Left kidney (tissue), 2 donors: ENCODE results near the gene CITED4. TPM values are rescaled to one million over a fixed set of nuclear protein-coding genes. Genes with fewer than 3 reads are reported as not detected.
A peak's percentile ranks its signal among the peaks of the same experiment; 100 is the strongest.

Experiments used
- DNase-seq: peaks from one replicate; pipeline ENCODE4 v3.0.0-alpha.2; 2013
- polyA plus RNA-seq: library from polyadenylated mRNA; unstranded; fragments of 120-200 nt; gene quantifications from one replicate; pipeline ENCODE4 v1.2.1, GENCODE V29; 2013; ENCODE audit not compliant: insufficient read length

CITED4 gene
- polyA plus RNA-seq, 1 donor, result 2.4 TPM

DNA sequence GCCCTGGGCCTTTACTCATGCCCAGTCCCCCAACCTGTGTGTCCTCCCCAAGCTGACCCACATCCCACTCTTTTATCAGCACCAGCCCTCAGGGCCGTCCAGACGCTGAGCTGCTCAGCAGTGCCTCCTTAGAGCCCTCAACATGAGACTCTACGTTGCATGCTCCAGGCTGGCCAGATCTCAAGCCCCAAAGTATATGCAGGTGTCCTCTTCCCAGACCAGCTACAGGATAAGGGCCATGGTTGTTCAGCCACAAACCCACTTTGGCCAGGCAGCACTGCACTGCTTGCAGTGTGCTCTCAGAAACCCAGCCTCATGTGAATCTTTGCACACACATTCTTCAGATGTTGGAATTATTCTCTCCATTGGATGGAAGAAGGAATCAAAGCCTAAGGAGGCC lies 6.0 kb downstream of the CITED4 start:
- no peak for DNase-seq

GRCh38 chr1:40855513-40855912 lies 6.7 kb downstream of the CITED4 start:
- DNase-seq, result no peak

GRCh38 chr1:40853885-40854170 lies 8.3 kb downstream of the CITED4 start:
- no peak for DNase-seq

GRCh38 chr1:40853113-40853884 lies 8.9 kb downstream of the CITED4 start:
- DNase-seq, result no peak

DNA sequence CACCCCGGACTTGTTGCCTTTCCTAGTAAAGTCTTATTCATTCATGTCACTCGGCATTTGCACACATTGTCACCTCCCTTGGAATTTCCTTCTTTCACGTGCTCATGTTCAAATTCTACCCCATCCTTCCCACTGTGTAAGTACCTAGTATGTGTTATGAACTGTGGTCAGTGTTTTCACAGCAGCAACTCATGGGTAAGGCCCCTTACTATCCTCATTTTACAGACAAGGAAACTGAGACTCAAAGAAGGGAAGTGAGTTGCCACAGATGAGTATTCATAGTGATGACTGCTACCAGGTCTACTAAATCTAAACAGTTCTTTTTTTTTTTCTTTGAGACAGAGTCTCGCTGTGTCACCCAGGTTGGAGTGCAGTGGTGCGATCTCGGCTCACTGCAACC lies 10.5 kb downstream of the CITED4 start:
- DNase-seq, result no peak

DNA sequence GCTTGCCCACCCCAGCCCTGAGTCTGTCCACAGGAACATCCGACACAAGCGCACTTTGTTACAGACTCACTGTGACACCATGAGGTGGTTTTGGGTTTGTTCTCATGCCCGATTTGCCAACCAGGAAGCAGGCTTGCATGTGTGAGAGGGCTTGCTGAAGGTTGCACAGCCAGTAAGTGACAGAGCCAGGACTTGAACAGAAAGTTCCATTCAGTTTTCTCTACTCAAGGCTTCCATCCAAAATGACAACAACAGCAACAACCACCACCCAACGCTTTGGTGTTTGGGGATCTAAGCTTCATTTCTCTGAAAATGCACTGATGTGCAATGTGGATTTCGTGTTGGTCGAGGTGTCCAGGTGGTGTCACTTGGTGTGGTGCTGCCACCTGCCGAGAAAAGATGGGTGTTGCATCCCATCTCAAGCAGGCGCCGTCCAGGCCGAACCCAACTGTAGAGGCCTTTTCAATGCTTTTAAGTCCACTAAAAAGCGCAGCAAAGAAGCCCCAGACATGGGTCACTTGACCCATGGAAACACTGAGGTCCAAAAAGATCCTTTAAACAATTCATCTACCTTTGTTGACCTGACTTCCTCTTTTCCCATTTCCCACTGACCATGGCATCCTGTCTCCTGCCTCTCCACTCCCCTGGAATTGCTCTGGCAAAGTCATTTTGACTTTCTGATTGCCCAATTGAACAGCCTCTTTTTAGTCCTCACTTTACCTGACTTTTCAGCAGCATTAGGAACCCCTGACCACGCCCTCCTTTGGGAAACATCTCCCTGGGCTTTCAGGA lies 12.2 kb downstream of the CITED4 start:
- DNase-seq, result peak; percentile 67

- peak; percentile 66 for DNase-seq
Measured at GRCh38 chr1:40848530-40849189, 13.5 kb downstream of the CITED4 start.

DNA sequence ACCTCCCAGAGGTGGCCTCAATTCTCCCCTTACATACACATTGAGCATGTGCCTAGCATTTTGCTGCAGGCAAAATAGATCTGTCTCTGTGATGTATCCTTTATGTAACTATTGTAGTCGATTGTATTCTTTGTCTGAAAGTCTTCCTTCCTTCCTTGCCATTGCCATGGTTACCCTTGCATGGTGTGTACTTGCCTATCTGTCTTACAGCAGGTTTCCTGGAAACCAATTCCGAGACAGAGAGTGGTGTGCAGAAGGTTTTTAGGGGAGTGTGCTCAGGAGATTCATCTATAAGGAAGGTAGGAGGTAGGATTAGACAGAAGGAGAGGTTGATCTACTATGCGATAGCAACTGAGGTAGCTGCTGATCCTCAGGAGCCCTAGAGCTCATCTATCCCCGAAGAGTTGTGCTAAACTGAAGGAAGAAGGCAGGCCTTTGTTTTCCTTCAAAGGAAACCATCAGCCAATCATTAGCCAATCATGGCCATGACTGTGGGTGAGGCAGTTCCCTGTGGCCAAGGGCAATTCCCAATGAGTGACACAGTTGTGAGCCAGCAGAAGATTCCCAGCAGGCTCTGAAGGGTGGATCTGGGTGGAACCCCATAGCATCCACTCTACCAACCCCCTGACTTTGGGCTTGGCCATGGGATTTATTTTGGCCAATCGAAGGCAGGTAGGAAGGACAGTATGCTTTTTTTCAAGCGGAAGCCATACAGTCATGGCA lies 15.0 kb downstream of the CITED4 start:
- DNase-seq, result no peak

GRCh38 chr1:40845895-40846294 lies 16.3 kb downstream of the CITED4 start:
- DNase-seq, result no peak

DNA sequence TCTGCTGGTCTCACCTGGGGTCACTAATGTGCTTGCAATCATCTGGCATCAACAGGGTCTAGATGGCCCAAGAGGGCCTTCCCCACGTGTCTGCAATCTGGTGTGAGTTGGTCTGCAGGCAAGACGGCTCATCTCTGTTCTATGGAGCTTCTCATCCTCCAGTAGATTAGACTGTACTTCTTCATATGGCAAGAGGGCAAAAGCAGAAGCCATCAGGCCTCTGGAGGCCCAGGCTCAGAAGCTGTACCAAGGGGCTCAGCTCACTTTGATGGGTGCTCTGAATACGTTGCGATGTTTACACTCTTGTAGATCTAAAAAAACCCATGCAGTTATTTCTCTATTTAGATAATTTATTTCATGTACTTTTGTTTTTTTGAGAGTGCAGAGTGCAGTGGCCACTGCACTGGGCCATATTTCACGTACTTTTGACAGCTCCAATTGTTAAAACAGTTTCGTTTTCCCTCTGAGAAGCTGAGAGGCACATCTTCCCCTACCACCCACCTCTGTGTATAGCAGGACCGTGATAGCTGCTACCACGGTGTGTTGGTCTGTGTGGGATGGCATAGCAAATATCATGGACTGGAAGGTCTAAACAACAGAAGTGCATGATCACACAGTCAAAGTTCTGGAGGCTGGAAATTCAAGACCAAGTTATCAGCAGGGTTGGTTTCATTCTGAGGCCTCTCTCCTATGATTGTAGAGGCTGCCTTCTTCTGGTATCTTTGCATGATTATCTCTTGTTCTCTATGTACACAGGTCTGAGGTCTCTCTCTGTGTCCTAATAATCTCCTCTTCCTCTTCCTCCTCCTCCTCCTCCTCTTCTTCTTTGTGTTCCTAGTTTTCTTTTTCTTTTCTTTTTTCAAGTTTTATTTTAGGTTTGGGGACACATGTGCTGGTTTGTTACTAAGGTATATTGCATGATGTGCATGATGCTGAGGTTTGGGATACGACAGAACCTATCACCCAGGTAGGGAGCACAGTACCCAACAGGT lies 17.0 kb downstream of the CITED4 start:
- no peak for DNase-seq

DNA sequence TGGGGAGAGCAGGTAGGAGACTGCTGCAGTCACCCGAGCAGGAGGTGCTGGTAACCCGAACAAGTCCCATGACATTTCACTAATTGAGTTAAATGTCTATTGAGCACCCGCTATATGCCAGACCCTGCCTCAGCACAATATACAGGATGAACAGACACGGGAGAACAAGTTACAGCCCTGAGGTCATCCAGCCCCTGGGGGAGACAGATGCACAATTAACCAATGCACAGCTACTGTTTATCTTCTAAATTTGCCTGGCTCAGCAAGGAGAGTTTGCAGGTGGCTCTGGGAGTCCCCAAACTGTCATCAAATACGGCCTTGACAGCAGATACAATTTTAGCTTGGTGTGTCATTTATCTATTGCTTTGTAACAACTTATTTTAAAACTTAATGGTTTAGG lies 18.1 kb downstream of the CITED4 start:
- no peak for DNase-seq

GRCh38 chr1:40842691-40843090 lies 19.5 kb downstream of the CITED4 start:
- DNase-seq, result no peak

- DNase-seq, result no peak
Measured at GRCh38 chr1:40842207-40842606, 20.0 kb downstream of the CITED4 start.

DNA sequence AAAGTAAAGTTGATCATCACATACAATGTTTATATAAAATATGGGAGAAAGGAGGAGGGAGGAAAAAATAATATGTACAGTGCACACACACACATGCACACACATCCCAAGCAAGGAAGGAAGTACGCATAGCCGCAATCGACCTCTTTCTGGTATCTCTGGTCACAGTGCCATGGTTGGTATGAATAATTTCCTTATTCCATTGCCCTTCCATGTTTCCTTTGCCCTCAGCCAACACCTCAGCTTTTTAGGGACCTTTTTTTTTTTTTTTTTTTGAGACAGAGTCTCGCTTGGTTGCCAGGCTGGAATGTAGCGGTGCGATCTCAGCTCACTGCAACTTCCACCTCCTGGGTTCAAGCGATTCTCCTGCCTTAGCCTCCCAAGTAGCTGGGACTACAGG lies 20.6 kb downstream of the CITED4 start:
- no peak for DNase-seq

DNA sequence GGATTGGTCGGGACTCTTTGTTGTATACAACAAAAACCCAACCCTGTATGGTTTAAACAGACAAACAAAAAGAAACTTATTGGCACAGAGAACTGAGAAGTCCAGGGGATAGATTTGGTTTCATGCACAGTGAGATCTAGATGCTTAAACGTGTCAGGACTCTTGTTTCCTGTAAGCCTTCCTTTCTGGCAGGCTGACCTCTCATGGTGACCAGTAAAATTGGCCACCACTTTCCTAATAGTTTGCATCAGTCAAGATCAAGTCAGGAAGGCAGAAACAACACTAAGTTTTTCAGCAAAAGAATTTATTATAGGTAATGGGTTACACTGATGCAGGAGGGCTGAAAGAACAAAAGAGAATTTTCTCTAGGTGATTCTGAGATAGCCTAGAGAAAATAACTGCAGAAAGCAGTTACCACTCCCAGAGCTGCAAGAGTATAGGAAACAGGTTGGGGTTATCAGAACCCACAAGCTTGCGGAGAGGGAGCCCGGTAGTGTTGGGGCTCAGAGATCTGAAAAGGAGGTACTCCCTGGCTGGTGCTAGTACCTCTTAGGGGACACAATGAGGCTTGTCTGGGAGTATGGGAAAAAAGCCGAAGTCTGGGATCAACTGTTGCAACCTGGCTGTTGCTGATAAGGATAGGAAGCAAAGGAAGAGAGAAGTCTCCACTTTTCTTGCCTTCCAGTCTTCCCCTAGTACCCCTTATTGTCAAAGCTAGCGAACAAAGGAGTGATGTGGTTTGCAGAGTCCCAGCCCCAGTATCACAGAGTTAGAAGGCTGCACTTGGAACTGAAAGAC lies 21.4 kb downstream of the CITED4 start:
- no peak for DNase-seq

DNA sequence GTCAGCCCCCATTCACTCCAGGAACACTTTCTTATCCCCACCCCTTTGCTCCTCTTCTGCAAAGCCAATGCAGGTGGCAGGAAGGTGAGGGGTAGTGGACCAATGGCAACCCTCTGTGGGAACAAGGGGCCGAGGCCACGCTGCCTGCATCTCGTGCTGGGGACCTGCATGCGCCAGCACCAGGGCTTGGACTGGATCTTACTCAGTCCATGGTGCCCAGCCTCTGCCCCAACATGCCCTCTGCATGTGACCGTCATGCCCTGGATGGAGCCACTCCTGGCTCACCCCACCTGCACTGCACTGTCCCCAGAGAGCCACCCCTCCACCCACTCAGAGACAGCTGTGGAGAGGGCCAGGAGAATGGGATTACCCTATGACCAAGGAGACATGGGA lies 22.2 kb downstream of the CITED4 start:
- DNase-seq, result no peak

GRCh38 chr1:40838980-40839942 lies 22.9 kb downstream of the CITED4 start:
- DNase-seq, result no peak

DNA sequence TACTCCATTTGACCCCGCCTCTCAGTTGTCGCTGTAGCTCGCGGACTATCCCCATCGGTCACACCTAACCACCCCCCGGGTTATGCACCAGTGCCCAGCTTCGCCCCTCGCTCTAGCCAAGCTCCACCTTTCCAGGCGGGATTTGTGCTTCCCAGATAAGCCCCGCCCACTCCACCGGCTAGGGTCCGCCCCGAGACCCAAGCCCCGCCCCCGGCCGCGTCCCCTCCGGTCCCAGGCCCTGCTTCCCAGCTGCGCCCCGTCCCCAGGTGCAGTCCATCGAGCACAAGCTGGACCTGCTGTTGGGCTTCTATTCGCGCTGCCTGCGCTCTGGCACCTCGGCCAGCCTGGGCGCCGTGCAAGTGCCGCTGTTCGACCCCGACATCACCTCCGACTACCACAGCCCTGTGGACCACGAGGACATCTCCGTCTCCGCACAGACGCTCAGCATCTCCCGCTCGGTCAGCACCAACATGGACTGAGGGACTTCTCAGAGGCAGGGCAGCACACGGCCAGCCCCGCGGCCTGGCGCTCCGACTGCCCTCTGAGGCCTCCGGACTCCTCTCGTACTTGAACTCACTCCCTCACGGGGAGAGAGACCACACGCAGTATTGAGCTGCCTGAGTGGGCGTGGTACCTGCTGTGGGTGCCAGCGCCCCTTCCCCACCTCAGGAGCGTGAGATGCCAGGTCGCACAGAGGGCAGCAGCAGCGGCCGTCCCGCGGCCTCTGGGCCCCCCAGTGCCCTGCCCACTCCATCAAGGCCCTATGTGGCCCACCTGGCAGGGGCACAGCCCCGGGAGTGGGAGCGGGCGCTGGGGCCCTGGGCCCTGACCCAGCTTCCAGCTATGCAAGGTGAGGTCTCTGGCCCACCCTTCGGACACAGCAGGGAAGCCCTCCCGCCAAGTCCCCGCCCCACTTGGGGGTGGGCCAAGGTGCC lies 23.9 kb downstream of the CITED4 start:
- no peak for DNase-seq
